ENCODE results near the gene PIGBOS1.
A peak's percentile ranks its signal among the peaks of the same experiment; 100 is the strongest.

PIGBOS1 gene

DNA sequence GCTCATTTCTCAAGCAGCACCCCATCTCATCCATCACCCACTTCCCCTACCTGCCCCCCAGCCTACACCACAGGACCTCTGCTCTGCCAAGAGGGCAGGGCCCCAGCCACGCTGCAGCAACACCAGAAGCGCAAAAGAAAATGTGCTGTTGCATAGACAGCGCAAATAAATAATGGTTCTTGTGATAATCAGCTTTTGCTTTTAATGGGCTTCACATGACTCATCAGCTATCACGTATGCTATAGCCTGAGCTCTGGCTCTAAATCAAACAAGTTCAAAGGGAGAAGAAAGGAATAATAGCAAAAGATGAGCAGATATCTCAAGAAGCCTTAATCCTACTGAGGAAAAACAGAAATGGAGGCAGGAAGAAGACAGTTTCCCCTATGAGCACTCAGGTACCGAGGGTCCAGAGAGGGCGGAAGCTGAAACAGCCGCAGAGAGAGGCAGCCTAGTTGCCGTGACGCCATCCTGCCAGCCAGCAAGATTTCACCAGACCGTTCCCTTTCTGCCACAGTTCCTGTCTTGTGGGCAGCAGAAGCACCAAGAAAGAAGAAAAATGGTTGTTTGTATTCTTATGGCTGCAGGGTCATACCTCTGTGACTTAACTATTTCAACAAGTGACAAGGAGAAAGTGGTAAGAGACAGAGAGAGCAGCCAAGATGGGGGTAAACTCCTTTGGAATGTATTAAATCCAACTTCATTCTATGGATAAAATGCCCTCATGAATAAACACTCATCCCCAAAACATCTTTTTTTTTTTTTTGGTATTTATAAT is 51.3 kb downstream of the PIGBOS1 start:
- DNase-seq (ENCODE audit: low read depth in 3 of 3) = peak in 1 of 3 experiments; percentile 37

Measured in stimulated activated CD4-positive, alpha-beta T cell treated with anti-CD3 and anti-CD28 coated beads, TNF-alpha, amount 100 ng/mL, for 4 hours (primary cell).